Activated CD8-positive, alpha-beta memory T cell treated with anti-CD3 and anti-CD28 coated beads for 36 hours (primary cell): ENCODE results near the gene SRSF11. TPM values are rescaled to one million over a fixed set of nuclear protein-coding genes. Genes with fewer than 3 reads are reported as not detected.

Source experiments
- CTCF ChIA-PET: fragments of 350-600 bp; sonication (Branson Sonifier 250); formaldehyde crosslinking; loops from one replicate; lab custom pipeline; 2021; ENCODE audit warnings: antibody characterized with exemption; lab: Charles Lee
- POLR2A ChIA-PET: fragments of 350-600 bp; sonication (Branson Sonifier 250); formaldehyde crosslinking; loops from one replicate; lab custom pipeline; 2021; ENCODE audit warnings: antibody characterized with exemption; lab: Charles Lee
- total RNA-seq, 2 experiments: library from RNA; stranded (reverse); gene quantifications; one replicate each; pipeline ENCODE4 v1.2.3, GENCODE V29; 2021

SRSF11 gene
- total RNA-seq, 2 experiments from 2014 or later, result 173 to 178 TPM

- CTCF ChIA-PET, result no interaction called here
- POLR2A ChIA-PET, result no interaction called here
Observed at GRCh38 chr1:70210820-70211219, 10.4 kb upstream of the SRSF11 start.

GRCh38 chr1:70211541-70211940 is 9.6 kb upstream of the SRSF11 start:
- POLR2A ChIA-PET, result no interaction called here
- CTCF ChIA-PET, result no interaction called here

GRCh38 chr1:70220015-70220414 is 1.2 kb upstream of the SRSF11 start:
- CTCF ChIA-PET, result interaction anchor here (1.4 kb wide), 1 partner anchor 134 kb away, joined by 4 read pairs; the partner anchor contains the start of gene ANKRD13C
- POLR2A ChIA-PET, result interaction anchor here (2.1 kb wide), 1 partner anchor 14 kb away, joined by 21 read pairs; the partner anchor contains the start of gene LRRC40

- CTCF ChIA-PET, result interaction anchor here (0.9 to 1.4 kb wide), 2 partner anchors 12 to 133 kb away, joined by 3 to 4 read pairs; partner anchors contain the start of gene ANKRD13C
- POLR2A ChIA-PET, result interaction anchor here (0.7 to 2.1 kb wide), 8 partner anchors 11 to 194 kb away, joined by 3 to 21 read pairs (median 3); partner anchors contain the start of genes ANKRD13C and LRRC40
Observed at GRCh38 chr1:70220517-70221237, 503 bp upstream of the SRSF11 start.

- CTCF ChIA-PET, result interaction anchor here (0.6 kb wide), 1 partner anchor 33 kb away, joined by 3 read pairs; no protein-coding TSS in a partner anchor
- POLR2A ChIA-PET, result no interaction called here
Observed at GRCh38 chr1:70222716-70223235, 1.6 kb downstream of the SRSF11 start.

- POLR2A ChIA-PET, result no interaction called here
Observed at GRCh38 chr1:70224954-70225353, 3.8 kb downstream of the SRSF11 start.

GRCh38 chr1:70227439-70227838 is 6.3 kb downstream of the SRSF11 start:
- CTCF ChIA-PET, result no interaction called here
- POLR2A ChIA-PET, result interaction anchor here (0.6 kb wide), 1 partner anchor 8 kb away, joined by 9 read pairs; no protein-coding TSS in a partner anchor

More at GRCh38 chr1:70224954-70225353, 3.8 kb downstream of the SRSF11 start:
- CTCF ChIA-PET, result no interaction called here

- ChIA-PET CTCF (no interaction called here), POLR2A (interaction anchor here (0.7 kb wide), 1 partner anchor 183 kb away, joined by 3 read pairs; no protein-coding TSS in a partner anchor)
Observed at GRCh38 chr1:70228670-70229069, 7.5 kb downstream of the SRSF11 start.

GRCh38 chr1:70231475-70231874 is 10.3 kb downstream of the SRSF11 start:
- ChIA-PET CTCF (no interaction called here), POLR2A (interaction anchor here (1.0 kb wide), 1 partner anchor 11 kb away, joined by 3 read pairs; the partner anchor contains the start of gene SRSF11)

- CTCF ChIA-PET, result no interaction called here
Observed at GRCh38 chr1:70234733-70235132, 13.6 kb downstream of the SRSF11 start.

GRCh38 chr1:70239940-70240339 is 18.8 kb downstream of the SRSF11 start:
- ChIA-PET CTCF (no interaction called here), POLR2A (interaction anchor here (0.6 kb wide), 1 partner anchor 53 kb away, joined by 5 read pairs; no protein-coding TSS in a partner anchor)

More at GRCh38 chr1:70234733-70235132, 13.6 kb downstream of the SRSF11 start:
- POLR2A ChIA-PET, result no interaction called here

GRCh38 chr1:70247122-70247521 is 25.9 kb downstream of the SRSF11 start:
- CTCF ChIA-PET, result no interaction called here
- POLR2A ChIA-PET, result interaction anchor here (1.0 to 1.1 kb wide), 2 partner anchors 10 to 26 kb away, joined by 3 read pairs; partner anchors contain the start of gene SRSF11

- POLR2A ChIA-PET, result interaction anchor here (1.1 kb wide), 1 partner anchor 26 kb away, joined by 3 read pairs; the partner anchor contains the start of gene SRSF11
Observed at GRCh38 chr1:70247768-70248167, 26.6 kb downstream of the SRSF11 start.

GRCh38 chr1:70248729-70249128 is 27.5 kb downstream of the SRSF11 start:
- ChIA-PET CTCF (no interaction called here), POLR2A (interaction anchor here (0.5 kb wide), 1 partner anchor 228 kb away, joined by 3 read pairs; no protein-coding TSS in a partner anchor)

More at GRCh38 chr1:70247768-70248167, 26.6 kb downstream of the SRSF11 start:
- CTCF ChIA-PET, result no interaction called here

- CTCF ChIA-PET, result interaction anchor here (0.6 kb wide), 1 partner anchor 28 kb away, joined by 3 read pairs; no protein-coding TSS in a partner anchor
- POLR2A ChIA-PET, result no interaction called here
Observed at GRCh38 chr1:70256664-70257063, 35.5 kb downstream of the SRSF11 start.

- ChIA-PET CTCF (no interaction called here), POLR2A (no interaction called here)
Observed at GRCh38 chr1:70264839-70265238, 43.7 kb downstream of the SRSF11 start.

GRCh38 chr1:70265946-70266345 is 44.8 kb downstream of the SRSF11 start:
- ChIA-PET POLR2A (no interaction called here), CTCF (no interaction called here)

- ChIA-PET CTCF (no interaction called here), POLR2A (no interaction called here)
Observed at GRCh38 chr1:70277875-70278274, 56.7 kb downstream of the SRSF11 start.

GRCh38 chr1:70278710-70279109 is 57.5 kb downstream of the SRSF11 start:
- ChIA-PET POLR2A (no interaction called here), CTCF (no interaction called here)

- ChIA-PET POLR2A (interaction anchor here (0.7 kb wide), 1 partner anchor 491 kb away, joined by 7 read pairs; no protein-coding TSS in a partner anchor), CTCF (no interaction called here)
Observed at GRCh38 chr1:70284366-70284765, 63.2 kb downstream of the SRSF11 start.
